HepG2 (cell line): ENCODE measurements around the gene MAP1LC3B. TPM values are rescaled to one million over a fixed set of nuclear protein-coding genes. Genes with fewer than 3 reads are reported as not detected.

Experiments
- AGO2 ChIP-seq: fragments of 200-400 bp; formaldehyde crosslinking; optimal IDR thresholded peaks from 2 replicates; pipeline ENCODE3; 2017; ENCODE audit warnings: mild to moderate bottlenecking, low read depth, low read length, moderate library complexity
- GPBP1L1 ChIP-seq: sonication (generic); formaldehyde crosslinking; IDR thresholded peaks from 2 replicates; pipeline ENCODE4 v1.5.0; 2020; ENCODE audit warnings: mild to moderate bottlenecking, missing genetic modification reagents
- IRF1 ChIP-seq: sonication (generic); formaldehyde crosslinking; IDR thresholded peaks from 2 replicates; pipeline ENCODE4 v1.4.0; 2020; ENCODE audit warnings: low read depth, mild to moderate bottlenecking, missing genetic modification reagents
- RXRA ChIP-seq: sonication (generic); formaldehyde crosslinking; IDR thresholded peaks from 2 replicates; pipeline ENCODE4 v1.5.1; 2020; ENCODE audit warnings: missing genetic modification reagents
- STAT5B ChIP-seq: sonication (generic); formaldehyde crosslinking; IDR thresholded peaks from 2 replicates; pipeline ENCODE4 v1.4.0; 2020; ENCODE audit warnings: missing genetic modification reagents
- polyA plus RNA-seq, 8 experiments: library from polyadenylated mRNA; depleted of rRNA in 3 of 8; stranded (reverse) in 7 of 8; unstranded in 1 of 8; fragments of >200 nt; fragmentation: Illumina TruSeq in 4 of 8; extraction: Trizol in 4 of 8; gene quantifications; 2 replicates each; pipeline versions ENCODE4 v1.2.1 to v1.2.3, GENCODE V29; 2011 to 2016; ENCODE audit warnings: low read depth in 4 of 8, missing spikeins in 1 of 8, mixed read lengths in 1 of 8; ENCODE audit not compliant: insufficient read depth in 1 of 8
- total RNA-seq, 5 experiments: library from RNA; depleted of rRNA; stranded (reverse); fragments of >200 nt; fragmentation: Illumina TruSeq; extraction: Trizol; gene quantifications; 2 replicates each; pipeline ENCODE4 v1.2.3, GENCODE V29; 2016; ENCODE audit warnings: low read depth in 1 of 5
- TF ChIP-seq, protein P1 (sequence below): sonication (generic); formaldehyde crosslinking; IDR thresholded peaks from 2 replicates; pipeline ENCODE4 v1.8.0; 2022; ENCODE audit warnings: low read depth, missing genetic modification reagents
- TF ChIP-seq, protein P2 (sequence below): sonication (generic); formaldehyde crosslinking; conservative IDR thresholded peaks from 2 replicates; pipeline ENCODE4 v1.8.0; 2022; ENCODE audit warnings: missing genetic modification reagents

MAP1LC3B gene
- total and polyA plus RNA-seq, 2 of the 13 experiments (the other 11 are each of a cell fraction or from before 2014, with no cell fraction given), result 15.7 to 37.4 TPM

GRCh38 chr16:87411375-87412271, 19.5 kb downstream of the MAP1LC3B start (continued):
- TF ChIP-seq, protein P1, sequence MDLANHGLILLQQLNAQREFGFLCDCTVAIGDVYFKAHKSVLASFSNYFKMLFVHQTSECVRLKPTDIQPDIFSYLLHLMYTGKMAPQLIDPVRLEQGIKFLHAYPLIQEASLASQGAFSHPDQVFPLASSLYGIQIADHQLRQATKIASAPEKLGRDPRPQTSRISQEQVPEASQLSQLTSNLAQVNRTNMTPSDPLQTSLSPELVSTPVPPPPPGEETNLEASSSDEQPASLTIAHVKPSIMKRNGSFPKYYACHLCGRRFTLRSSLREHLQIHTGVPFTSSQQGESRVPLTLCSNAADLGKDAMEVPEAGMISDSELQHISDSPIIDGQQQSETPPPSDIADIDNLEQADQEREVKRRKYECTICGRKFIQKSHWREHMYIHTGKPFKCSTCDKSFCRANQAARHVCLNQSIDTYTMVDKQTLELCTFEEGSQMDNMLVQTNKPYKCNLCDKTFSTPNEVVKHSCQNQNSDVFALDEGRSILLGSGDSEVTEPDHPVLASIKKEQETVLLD, result no peak
- no peak for TF ChIP-seq IRF1 (CRISPR knock-in tag)
- TF ChIP-seq, protein P2, sequence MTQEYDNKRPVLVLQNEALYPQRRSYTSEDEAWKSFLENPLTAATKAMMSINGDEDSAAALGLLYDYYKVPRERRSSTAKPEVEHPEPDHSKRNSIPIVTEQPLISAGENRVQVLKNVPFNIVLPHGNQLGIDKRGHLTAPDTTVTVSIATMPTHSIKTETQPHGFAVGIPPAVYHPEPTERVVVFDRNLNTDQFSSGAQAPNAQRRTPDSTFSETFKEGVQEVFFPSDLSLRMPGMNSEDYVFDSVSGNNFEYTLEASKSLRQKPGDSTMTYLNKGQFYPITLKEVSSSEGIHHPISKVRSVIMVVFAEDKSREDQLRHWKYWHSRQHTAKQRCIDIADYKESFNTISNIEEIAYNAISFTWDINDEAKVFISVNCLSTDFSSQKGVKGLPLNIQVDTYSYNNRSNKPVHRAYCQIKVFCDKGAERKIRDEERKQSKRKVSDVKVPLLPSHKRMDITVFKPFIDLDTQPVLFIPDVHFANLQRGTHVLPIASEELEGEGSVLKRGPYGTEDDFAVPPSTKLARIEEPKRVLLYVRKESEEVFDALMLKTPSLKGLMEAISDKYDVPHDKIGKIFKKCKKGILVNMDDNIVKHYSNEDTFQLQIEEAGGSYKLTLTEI (CRISPR knock-in tag), result no peak
- no peak for TF ChIP-seq STAT5B (CRISPR knock-in tag)
- TF ChIP-seq GPBP1L1 (CRISPR knock-in tag), result no peak
- TF ChIP-seq RXRA (CRISPR knock-in tag), result no peak
- peak; percentile 49 for TF ChIP-seq AGO2
